ENCODE data around the gene NR3C2. TPM values are rescaled to one million over a fixed set of nuclear protein-coding genes. Genes with fewer than 3 reads are reported as not detected.

NR3C2 gene
- total and polyA plus RNA-seq, 2 of the 4 experiments (the other 2 are of a cell fraction): 1.1 to 2.3 TPM

DNA sequence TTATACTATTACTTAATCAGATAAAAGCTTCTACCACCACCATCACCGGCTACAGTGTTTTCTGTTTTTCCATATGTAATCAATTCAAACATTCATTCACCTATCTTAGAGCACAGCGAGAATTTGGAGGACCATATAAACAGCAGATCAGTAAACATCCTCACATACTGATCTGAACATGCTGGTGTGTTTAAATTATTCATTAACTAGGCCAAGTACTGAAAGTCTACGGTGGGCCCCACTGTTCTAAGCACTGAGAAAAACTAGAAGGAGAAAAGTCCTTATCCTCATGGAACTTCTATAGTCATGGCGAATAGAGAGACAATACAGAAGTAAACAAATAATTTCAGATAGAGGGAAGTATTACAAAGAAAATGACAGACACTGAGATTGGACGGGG is 176.6 kb downstream of the NR3C2 start:
- Histone ChIP-seq H3K9ac (ENCODE audit: low read depth, low read length) (no peak overlapping the region), H3K56ac (ENCODE audit: extremely low read depth, insufficient read depth, low read length) (no peak overlapping the region), H4K20me1 (ENCODE audit: insufficient read depth, low read length) (no peaks in the 10 kb centered on the region), H3K9me3 (ENCODE audit: control insufficient read depth, insufficient read depth, low read length) (no peaks in the 10 kb centered on the region), H3K23ac (ENCODE audit: low read depth, low read length) (no peak overlapping the region), H3K27me3 (ENCODE audit: control insufficient read depth, insufficient read depth, low read length) (no peaks in the 10 kb centered on the region), H4K91ac (ENCODE audit: insufficient read depth, low read depth, low read length) (no peak overlapping the region), H3K27ac (ENCODE audit: insufficient read depth, low read length) (no peak overlapping the region), H3K79me1 (ENCODE audit: low read depth in 1 of 2, low read length in 2 of 2) (no peaks in the 10 kb centered on the region), H3K4me1 (ENCODE audit: control insufficient read depth, insufficient read depth, low read length) (no peaks in the 10 kb centered on the region), H3K4me2 (ENCODE audit: low read depth, low read length) (no peak overlapping the region), H3K14ac (replicated peaks; ENCODE audit: low read depth, low read length) (no peak overlapping the region), H3K18ac (ENCODE audit: low read depth, low read length) (no peak overlapping the region), H2AK9ac (replicated peaks; ENCODE audit: low read depth, low read length, poor library complexity) (no peak overlapping the region), H2BK120ac (ENCODE audit: low read depth, low read length) (no peak overlapping the region), H4K8ac (ENCODE audit: low read depth in 2 of 2, low read length in 2 of 2) (no peak overlapping the region), H3K9me1 (ENCODE audit: insufficient read depth, low read length) (no peaks in the 10 kb centered on the region), H2AFZ (replicated peaks; ENCODE audit: low read length, poor library complexity) (no peak overlapping the region), H4K5ac (ENCODE audit: low read depth, low read length) (no peak overlapping the region), H3K36me3 (ENCODE audit: control insufficient read depth, insufficient read depth, low read length) (no peaks in the 10 kb centered on the region), H2BK5ac (ENCODE audit: low read depth, low read length, poor library complexity, severe bottlenecking) (no peak overlapping the region), H2AK5ac (ENCODE audit: low read depth, low read length) (no peak overlapping the region), H3K4ac (ENCODE audit: low read depth, low read length) (no peak overlapping the region), H3K4me3 (ENCODE audit: insufficient read depth, low read depth, low read length) (no peak overlapping the region), H2BK15ac (ENCODE audit: low read depth, low read length) (no peak overlapping the region), H2BK20ac (ENCODE audit: low read depth, low read length) (no peak overlapping the region)
- dilution Hi-C loops (cut with HindIII; ENCODE audit: low sequenced_read_pairs, unreplicated experiment): no loop called here
- CTCF ChIA-PET: no interaction called here
- no CpG with 5 or more reads among the region's 5 CpGs for WGBS, 2 experiments (ENCODE audit: extremely low coverage in 2 of 2, insufficient read length in 1 of 2)
- POLR2A ChIA-PET (ENCODE audit: unreplicated experiment): no interaction called here
- in situ Hi-C loops (cut with MboI; ENCODE audit: low sequenced_read_pairs): no loop called here
- intact Hi-C loops (cut with micrococcal nuclease): no loop called here
- TF ChIP-seq USF2 (IDR thresholded peaks at IDR 0.05; ENCODE audit: low read depth, low read length) (no peak), MAZ (IDR thresholded peaks at IDR 0.05; ENCODE audit: borderline replicate concordance, low read depth, low read length) (no peak), MXI1 (IDR thresholded peaks at IDR 0.05; ENCODE audit: borderline replicate concordance, low read depth, low read length) (no peak), NFE2L2 (IDR thresholded peaks at IDR 0.05; ENCODE audit: low read depth, low read length) (no peak), CHD1 (IDR thresholded peaks at IDR 0.05; ENCODE audit: low read depth, low read length) (no peak), FOS (IDR thresholded peaks at IDR 0.05; ENCODE audit: low read depth, low read length) (no peak), RCOR1 (IDR thresholded peaks at IDR 0.05; ENCODE audit: insufficient replicate concordance, low read length) (no peak), POLR2A (IDR thresholded peaks at IDR 0.05; ENCODE audit: low read depth, low read length) (no peak), MAFK (IDR thresholded peaks at IDR 0.05; ENCODE audit: low read depth, low read length) (no peak), CEBPB (IDR thresholded peaks at IDR 0.05; ENCODE audit: low read depth, low read length) (no peak), BHLHE40 (IDR thresholded peaks at IDR 0.05; ENCODE audit: low read depth, low read length) (no peak), RFX5 (IDR thresholded peaks at IDR 0.05; ENCODE audit: low read depth, low read length) (no peak), SMC3 (IDR thresholded peaks at IDR 0.05; ENCODE audit: low read depth, low read length) (no peak), RAD21 (IDR thresholded peaks at IDR 0.05; ENCODE audit: low read length) (no peak)
- TF ChIP-seq, protein P1, sequence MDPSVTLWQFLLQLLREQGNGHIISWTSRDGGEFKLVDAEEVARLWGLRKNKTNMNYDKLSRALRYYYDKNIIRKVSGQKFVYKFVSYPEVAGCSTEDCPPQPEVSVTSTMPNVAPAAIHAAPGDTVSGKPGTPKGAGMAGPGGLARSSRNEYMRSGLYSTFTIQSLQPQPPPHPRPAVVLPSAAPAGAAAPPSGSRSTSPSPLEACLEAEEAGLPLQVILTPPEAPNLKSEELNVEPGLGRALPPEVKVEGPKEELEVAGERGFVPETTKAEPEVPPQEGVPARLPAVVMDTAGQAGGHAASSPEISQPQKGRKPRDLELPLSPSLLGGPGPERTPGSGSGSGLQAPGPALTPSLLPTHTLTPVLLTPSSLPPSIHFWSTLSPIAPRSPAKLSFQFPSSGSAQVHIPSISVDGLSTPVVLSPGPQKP (IDR thresholded peaks at IDR 0.05; ENCODE audit: borderline replicate concordance, low read depth, low read length): no peak
- TF ChIP-seq, protein P2, sequence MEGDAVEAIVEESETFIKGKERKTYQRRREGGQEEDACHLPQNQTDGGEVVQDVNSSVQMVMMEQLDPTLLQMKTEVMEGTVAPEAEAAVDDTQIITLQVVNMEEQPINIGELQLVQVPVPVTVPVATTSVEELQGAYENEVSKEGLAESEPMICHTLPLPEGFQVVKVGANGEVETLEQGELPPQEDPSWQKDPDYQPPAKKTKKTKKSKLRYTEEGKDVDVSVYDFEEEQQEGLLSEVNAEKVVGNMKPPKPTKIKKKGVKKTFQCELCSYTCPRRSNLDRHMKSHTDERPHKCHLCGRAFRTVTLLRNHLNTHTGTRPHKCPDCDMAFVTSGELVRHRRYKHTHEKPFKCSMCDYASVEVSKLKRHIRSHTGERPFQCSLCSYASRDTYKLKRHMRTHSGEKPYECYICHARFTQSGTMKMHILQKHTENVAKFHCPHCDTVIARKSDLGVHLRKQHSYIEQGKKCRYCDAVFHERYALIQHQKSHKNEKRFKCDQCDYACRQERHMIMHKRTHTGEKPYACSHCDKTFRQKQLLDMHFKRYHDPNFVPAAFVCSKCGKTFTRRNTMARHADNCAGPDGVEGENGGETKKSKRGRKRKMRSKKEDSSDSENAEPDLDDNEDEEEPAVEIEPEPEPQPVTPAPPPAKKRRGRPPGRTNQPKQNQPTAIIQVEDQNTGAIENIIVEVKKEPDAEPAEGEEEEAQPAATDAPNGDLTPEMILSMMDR (conservative IDR thresholded peaks at IDR 0.05; ENCODE audit: low read depth, low read length): no peak
- BruUV-seq (replicated peaks): no TSS peak
- DNase-seq (no peak), ATAC-seq (ENCODE audit: low read depth) (no peak)

All from IMR-90 (cell line).